Right lobe of liver (tissue), 4 donors: ENCODE data around the gene CRLF2.

Experiments
- POLR2A ChIP-seq: fragments of 450-650 bp; IDR thresholded peaks from one replicate; pipeline ENCODE4 v1.6.1; 2017; ENCODE audit warnings: antibody characterized with exemption, mild to moderate bottlenecking
- TF ChIP-seq, protein P1 (sequence below), 4 donors: fragments of 200-600 bp in 3 of 4; fragments of 450-650 bp in 1 of 4; IDR thresholded peaks; one replicate each; pipeline versions ENCODE4 v1.5.1 to v1.8.0; 2016 to 2022; ENCODE audit warnings: antibody characterized with exemption in 4 of 4, mild to moderate bottlenecking in 2 of 4
- donor health status: DM: no; HTN: no; CAD: no.
- donor health status: DM: no; HTN: no; CAD: no.
- donor health status: DM: no; HTN: yes; CAD: no.

DNA sequence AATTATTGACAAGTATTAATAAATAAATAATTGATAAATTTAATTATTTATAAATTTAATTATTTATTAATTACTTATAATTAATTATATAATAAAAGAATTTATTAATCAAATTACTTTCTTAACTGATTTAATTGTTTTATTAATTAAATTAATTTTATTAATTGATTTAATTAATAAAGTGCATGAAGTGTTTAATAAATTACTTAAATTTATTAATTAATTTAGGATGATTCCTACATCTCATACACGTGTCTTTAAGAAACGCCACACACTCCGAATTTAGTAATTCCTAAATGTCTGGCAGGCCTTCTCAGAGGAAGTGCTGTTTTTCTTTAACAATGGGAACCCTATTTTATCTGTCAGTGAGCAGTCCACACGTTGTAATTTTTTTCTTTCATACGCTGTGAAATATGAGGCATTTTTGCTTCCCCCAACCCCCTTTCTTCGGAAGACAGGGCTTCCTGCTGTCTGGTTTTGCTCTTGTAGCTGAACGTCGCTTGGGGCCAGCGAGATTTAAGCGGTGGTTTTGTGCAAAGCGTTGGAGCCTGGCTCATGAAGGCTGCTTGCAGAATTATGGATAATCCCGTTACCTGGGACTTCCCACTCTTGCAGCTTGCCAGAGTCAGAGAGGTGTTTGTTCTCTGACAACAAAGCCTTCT, 46.8 kb downstream of the CRLF2 start:
- TF ChIP-seq POLR2A = no peak
- TF ChIP-seq, protein P1, sequence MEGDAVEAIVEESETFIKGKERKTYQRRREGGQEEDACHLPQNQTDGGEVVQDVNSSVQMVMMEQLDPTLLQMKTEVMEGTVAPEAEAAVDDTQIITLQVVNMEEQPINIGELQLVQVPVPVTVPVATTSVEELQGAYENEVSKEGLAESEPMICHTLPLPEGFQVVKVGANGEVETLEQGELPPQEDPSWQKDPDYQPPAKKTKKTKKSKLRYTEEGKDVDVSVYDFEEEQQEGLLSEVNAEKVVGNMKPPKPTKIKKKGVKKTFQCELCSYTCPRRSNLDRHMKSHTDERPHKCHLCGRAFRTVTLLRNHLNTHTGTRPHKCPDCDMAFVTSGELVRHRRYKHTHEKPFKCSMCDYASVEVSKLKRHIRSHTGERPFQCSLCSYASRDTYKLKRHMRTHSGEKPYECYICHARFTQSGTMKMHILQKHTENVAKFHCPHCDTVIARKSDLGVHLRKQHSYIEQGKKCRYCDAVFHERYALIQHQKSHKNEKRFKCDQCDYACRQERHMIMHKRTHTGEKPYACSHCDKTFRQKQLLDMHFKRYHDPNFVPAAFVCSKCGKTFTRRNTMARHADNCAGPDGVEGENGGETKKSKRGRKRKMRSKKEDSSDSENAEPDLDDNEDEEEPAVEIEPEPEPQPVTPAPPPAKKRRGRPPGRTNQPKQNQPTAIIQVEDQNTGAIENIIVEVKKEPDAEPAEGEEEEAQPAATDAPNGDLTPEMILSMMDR (IDR thresholded peaks at IDR 0.05) = no peak
